HCEC 1CT (cell line): Measurements from ENCODE around the gene NT5DC1.
"Not testable (repeated sequence)": the region's sequence is repeated elsewhere in the genome, so short reads cannot be mapped to it uniquely, and the experiment has no call there.

Source experiments
- DNase-seq: peaks from one replicate; pipeline ENCODE4 v3.0.0-alpha.2; 2017

Gene NT5DC1

DNA sequence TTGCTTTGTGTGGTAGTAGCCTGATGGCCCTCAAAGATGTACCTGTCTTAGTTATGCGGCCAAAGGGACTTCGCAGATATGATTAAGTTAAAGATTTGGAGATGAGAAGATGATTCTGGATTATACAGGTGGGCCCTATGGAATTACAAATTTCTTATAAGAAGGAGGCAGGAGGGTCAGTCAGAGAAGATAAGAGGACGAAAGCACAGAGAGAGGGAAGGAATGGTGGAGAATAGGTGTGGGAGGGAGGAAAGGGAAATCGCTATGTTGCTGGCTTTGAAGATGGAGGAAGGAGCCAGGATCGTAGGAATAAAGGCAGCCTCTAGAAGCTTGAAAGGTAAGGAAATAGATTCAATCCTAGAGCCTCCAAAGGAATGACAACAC, 180.3 kb downstream of the NT5DC1 start:
- DNase-seq: no peak

DNA sequence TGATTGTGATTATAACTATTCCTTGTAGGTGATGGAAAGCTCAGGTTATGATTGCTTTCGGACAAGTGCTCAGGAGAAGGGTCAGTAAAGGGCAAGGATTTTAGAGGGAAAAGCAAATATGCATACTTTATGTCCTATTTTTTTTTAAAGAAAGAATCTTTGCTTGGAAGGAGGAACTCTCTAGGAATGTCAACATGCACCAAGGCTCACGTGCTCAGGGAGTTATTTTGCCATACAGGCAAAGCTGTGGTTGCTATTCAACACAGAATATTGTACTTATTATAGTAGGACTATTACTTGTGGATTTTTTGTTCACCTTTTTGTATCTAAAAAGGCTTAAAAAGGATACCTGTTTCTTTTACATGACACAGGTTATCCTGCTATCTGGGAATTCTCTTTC, 182.0 kb downstream of the NT5DC1 start:
- no peak for DNase-seq

DNA sequence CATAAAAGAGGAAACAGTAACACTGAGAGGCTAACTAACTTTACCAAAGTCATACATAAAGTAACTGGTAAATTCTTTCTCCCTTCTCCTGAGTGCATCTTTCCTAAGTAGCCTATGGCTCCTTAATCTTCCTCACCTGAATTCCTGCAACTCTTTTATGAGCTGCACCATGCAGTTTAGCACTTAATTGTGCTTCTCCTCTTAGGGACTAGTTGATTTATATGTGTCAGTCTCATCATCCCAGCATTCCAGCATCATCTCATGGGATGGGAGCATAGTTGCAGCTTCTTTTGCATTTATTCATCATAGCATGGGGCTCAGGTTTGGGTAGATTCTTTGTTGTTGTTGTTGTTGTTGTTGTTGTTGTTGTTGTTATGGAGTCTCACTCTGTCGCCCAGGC, 182.5 kb downstream of the NT5DC1 start:
- DNase-seq: no peak

DNA sequence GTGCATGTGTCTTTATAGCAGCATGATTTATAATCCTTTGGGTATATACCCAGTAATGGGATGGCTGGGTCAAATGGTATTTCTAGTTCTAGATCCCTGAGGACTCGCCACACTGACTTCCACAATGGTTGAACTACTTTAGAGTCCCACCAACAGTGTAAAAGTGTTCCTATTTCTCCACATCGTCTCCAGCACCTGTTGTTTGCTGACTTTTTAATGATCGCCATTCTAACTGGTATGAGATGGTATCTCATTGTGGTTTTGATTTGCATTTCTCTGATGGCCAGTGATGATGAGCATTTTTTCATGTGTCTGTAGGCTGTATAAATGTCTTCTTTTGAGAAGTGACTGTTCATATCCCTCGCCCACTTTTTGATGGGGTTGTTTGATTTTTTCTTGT, 184.3 kb downstream of the NT5DC1 start:
- not testable (repeated sequence) for DNase-seq

DNA sequence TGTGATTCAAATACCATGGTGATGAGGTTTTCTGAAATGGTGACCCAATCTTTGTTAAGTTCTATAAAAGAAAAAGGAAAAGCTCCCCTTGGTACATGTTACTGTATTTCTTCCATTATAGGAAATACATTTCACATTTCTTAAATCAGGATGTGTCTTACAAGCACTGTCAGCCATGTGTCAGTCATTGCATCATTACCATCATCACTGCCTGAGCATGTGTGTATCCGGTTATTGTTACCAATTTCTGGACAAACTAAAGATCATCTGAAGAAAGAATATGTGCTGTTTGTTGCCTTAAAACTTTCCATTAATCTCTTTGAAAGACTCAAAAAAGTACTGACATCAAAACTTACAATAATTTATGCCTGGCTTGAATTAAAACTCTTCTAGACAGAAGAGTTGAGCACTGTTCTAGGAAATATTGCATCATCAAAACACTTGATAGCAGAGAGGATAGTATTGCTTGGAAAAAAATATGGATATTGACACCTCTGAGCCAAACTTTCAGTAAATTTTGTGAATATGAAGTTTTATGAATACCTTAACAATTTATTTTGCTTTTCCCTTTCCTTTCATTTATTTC, 186.2 kb downstream of the NT5DC1 start:
- DNase-seq: no peak

DNA sequence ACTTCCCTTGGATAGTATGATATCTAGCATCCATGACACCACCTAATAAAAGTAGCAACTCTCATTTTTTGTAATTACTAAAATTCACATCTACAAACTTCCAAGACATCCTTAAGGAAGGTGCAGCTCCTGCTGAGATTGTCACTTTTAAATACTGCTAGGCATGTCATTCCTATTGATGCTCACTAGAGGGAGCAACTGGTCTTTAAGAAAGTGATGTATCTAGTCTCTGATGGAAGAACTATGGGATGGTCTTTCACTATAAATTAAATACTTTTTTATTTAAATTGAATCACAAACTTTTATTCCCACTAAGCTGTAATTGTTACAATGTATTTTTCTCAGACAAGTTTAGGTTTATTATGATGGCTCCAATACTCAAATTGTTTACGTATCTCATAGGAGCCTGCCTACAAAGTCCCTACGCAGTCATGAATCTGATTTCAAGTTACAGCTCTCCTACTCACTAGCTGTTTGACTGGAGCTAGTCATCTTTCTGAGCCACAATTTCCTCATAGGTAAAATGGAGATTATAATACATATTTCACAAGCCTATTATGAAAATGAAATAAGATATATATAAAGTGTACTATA, 187.1 kb downstream of the NT5DC1 start:
- DNase-seq: peak; percentile 73

DNA sequence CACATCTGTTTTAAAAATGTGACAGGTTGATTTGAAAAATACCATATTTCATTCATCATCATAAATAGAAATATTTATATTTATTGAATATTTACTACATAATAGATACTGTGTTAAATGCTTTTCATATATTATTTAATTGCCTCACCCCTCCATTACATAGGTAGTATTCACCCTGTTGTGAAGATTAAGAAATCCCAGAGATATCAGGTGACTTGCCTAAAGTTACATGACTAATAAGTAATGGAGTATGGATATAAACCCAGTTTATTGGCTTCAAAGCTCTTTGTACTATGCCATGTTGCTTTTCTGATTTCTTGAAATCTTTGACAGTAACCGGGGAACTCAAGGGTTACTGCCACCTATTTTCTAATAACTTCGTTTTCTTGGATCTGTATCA, 189.2 kb downstream of the NT5DC1 start:
- DNase-seq: no peak

DNA sequence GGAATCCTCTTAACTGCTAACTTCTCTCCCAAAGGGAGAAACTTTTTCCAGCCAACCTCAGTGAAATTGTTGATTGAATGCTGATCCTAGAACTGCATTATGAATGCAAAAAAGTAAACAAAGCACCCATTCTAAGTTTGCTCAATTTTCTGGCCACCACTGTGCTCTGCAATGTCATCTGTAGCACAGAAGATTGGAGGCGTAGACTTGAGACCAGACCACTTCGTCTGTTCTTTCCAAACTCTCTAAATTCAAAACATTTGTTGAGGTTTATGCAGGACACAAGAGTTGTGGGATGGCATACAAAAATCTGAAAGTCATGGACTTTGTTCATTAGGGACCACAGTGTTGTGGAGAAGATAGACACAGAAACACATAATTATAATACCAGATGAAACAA, 190.1 kb downstream of the NT5DC1 start:
- no peak for DNase-seq

DNA sequence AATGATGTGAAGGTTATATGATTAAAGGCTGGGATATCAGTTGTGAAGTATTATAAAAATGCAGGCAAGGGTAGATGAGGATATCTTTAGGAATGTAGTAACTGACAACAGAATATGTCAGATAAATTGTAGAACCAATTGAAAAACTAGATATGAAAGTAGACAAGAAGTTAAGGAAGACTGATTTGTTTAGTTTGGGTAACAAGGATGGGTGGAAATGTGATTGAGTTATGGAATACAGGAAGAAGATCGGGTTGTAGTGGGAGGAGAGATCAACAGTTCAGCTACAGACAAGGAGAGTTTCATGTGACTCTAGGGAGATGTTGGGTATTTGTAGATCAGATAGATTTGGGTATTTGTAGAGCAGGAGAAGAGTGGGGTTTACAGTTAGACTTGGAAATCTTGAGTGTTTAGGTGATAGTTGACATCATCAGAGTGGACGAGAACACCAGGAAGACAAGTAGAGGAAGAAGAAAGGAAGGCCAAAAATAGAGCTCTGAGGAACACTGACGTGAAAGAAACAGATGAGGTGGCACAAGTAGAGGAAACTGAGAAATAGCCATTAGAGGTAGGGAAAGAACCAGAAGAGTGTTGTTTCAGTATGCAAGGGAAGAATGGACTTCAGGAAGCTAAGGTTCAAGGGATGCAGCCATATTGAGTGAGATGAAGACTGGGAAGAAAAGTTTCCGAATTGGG, 191.2 kb downstream of the NT5DC1 start:
- DNase-seq: no peak

DNA sequence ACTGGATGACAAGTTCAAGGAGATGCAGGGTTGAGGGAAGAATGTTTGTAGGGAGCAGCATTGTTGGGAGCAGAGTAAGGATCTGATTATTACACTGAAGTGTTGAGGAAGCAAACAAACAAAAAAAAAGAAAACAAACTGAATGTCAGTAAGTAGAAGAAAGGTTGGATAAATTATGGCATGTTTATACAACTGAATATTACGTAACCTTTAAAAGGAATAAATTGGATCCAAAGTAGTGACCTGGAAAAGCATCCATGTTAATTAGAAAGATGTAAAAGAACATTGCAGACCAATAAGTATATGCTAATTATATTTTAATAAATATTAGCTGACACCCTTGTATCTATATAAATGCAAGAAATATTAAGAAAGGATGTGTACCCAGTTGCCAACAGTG, 191.9 kb downstream of the NT5DC1 start:
- no peak for DNase-seq

DNA sequence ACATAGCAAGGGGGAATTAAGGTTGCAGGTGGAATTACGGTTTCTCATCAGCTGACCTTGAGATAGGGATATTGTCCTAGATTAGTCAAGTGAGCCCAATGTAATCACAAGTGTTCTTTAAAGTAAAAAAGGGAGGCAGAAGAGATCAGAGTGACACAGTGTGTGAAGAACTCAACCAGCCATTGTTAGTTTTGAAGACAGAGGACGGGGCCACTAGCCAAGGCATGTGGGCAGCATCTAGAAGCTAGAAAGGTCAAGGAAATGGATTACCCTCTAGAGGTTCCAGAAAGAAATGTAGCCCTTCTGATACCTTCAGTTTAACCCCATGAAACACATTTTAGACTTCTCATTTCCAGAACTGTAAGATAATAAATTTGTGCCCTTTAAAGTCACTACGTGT, 197.6 kb downstream of the NT5DC1 start:
- DNase-seq: no peak

DNA sequence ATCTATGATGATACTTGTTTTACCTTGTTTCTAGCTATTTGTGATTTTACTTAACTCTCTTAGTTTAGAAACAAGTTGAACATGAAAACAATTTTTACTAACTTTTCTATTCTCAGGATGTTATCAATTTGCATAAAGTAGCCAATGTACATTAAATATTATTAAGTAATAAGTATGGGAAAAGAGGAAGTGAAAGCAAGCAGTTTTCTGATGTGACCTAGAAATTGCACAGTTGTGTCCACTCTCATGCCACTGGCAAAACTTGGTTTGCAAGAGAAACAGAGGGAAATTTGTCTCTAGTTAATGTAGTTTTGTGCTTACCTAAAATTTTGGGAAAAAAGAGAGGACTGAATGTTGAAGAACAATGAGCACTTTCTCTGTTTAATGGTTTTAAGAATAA, 198.3 kb downstream of the NT5DC1 start:
- no peak for DNase-seq
